ENCODE results near the gene COPG2. TPM values are rescaled to one million over a fixed set of nuclear protein-coding genes. Genes with fewer than 3 reads are reported as not detected.
"Not testable (repeated sequence)": the region's sequence is repeated elsewhere in the genome, so short reads cannot be mapped to it uniquely, and the experiment has no call there.

The COPG2 gene
- total and polyA plus RNA-seq, 2 experiments from 2014 or later = 7.0 to 35.1 TPM

DNA sequence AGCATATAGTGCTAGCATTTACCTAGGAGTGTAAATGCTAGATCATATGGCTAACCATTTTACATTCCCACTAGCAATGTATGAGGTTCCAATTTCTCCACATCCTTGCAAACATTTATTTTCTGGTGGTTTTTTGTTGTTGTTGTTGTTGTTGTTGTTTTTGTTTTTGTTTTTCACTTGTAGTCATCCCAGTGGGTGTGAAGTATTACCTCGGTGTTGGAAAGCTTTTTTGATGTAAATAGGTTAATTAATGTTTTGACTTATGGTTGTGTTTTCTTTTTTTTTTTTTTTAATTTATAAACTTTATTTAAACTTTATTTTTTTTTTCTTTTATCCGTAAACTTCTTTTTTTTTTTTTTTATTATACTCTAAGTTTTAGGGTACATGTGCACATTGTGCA is 33.1 kb upstream of the COPG2 start:
- Histone ChIP-seq H3K4me1 (ENCODE audit: low read depth) (no peaks in the 10 kb centered on the region), H3K9me3 (ENCODE audit: low read depth) (no peaks in the 10 kb centered on the region), H3K36me3 (no peaks in the 10 kb centered on the region), H3K4me3 (no peak overlapping the region), H3K27me3 (peaks cover 4% of the 10 kb centered on the region), H3K27ac (no peak overlapping the region)
- no peak for DNase-seq (ENCODE audit: low read depth in 1 of 2, low spot score in 1 of 2)
- TF ChIP-seq, protein P1, sequence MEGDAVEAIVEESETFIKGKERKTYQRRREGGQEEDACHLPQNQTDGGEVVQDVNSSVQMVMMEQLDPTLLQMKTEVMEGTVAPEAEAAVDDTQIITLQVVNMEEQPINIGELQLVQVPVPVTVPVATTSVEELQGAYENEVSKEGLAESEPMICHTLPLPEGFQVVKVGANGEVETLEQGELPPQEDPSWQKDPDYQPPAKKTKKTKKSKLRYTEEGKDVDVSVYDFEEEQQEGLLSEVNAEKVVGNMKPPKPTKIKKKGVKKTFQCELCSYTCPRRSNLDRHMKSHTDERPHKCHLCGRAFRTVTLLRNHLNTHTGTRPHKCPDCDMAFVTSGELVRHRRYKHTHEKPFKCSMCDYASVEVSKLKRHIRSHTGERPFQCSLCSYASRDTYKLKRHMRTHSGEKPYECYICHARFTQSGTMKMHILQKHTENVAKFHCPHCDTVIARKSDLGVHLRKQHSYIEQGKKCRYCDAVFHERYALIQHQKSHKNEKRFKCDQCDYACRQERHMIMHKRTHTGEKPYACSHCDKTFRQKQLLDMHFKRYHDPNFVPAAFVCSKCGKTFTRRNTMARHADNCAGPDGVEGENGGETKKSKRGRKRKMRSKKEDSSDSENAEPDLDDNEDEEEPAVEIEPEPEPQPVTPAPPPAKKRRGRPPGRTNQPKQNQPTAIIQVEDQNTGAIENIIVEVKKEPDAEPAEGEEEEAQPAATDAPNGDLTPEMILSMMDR (IDR thresholded peaks at IDR 0.05; ENCODE audit: low read depth, low read length) = no peak

- Histone ChIP-seq H3K4me3 (no peak overlapping the region), H3K27ac (no peak overlapping the region), H3K27me3 (peaks cover 4% of the 10 kb centered on the region), H3K36me3 (no peaks in the 10 kb centered on the region), H3K9me3 (ENCODE audit: low read depth) (no peaks in the 10 kb centered on the region), H3K4me1 (ENCODE audit: low read depth) (no peaks in the 10 kb centered on the region)
- TF ChIP-seq, protein P1 (IDR thresholded peaks at IDR 0.05; ENCODE audit: low read depth, low read length) = no peak
- DNase-seq (ENCODE audit: low read depth in 1 of 2, low spot score in 1 of 2) = no peak
Observed at GRCh38 chr7:130700760-130701159, 32.2 kb upstream of the COPG2 start.

DNA sequence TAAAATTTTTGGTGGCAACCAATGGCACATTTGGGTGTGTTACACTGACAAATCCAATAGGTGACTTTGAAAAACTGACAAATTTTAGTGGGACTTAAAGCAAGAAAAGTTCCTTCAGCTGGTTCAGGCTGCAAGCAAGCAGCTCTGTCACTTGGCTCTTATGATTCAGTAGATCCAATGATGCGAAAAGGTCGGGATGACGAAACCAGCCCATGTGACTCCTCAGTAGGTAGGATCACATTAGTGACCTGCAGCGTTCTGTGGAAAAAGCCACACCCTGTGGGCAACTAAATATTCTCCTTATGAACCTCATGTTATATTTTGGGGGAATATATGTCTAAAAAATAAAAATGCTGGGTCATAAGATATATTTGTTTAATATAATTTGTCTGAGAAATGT is 31.1 kb upstream of the COPG2 start:
- TF ChIP-seq, protein P1 (IDR thresholded peaks at IDR 0.05; ENCODE audit: low read depth, low read length) = no peak

DNA sequence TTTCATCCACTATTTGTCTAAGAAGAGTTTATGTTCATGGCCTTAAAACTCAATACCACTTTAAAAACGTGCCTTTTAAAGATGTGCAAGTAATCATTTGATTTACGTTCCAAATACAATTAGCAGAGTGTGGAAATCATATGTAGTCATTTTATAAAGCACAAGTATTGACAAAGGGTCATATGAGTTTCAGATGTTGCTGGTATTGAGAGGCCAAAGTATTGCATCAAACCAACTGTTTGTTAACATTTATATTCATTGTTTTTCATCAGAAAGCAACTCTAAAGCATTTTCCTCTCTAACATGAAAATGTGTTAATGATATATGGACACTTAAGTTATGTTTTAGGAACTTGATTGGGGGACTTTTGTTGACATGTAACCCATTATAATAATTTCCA is 29.3 kb upstream of the COPG2 start:
- Histone ChIP-seq H3K27me3 (peaks cover 4% of the 10 kb centered on the region), H3K4me3 (no peak overlapping the region), H3K36me3 (no peaks in the 10 kb centered on the region), H3K4me1 (ENCODE audit: low read depth) (no peaks in the 10 kb centered on the region), H3K9me3 (ENCODE audit: low read depth) (no peaks in the 10 kb centered on the region), H3K27ac (no peak overlapping the region)
- TF ChIP-seq, protein P1 (IDR thresholded peaks at IDR 0.05; ENCODE audit: low read depth, low read length) = no peak
- no peak for DNase-seq (ENCODE audit: low read depth in 1 of 2, low spot score in 1 of 2)

More for the DNA sequence above, 31.1 kb upstream of the COPG2 start:
- H3K9me3 ChIP-seq (ENCODE audit: low read depth) = no peaks in the 10 kb centered on the region
- H3K27me3 ChIP-seq = peaks cover 4% of the 10 kb centered on the region
- H3K4me3 ChIP-seq = no peak overlapping the region
- no peak for DNase-seq (ENCODE audit: low read depth in 1 of 2, low spot score in 1 of 2)
- H3K36me3 ChIP-seq = no peaks in the 10 kb centered on the region
- H3K27ac ChIP-seq = no peak overlapping the region
- H3K4me1 ChIP-seq (ENCODE audit: low read depth) = no peaks in the 10 kb centered on the region

- Histone ChIP-seq H3K27me3 (peaks cover 4% of the 10 kb centered on the region), H3K4me1 (ENCODE audit: low read depth) (no peaks in the 10 kb centered on the region), H3K4me3 (no peak overlapping the region), H3K9me3 (ENCODE audit: low read depth) (no peaks in the 10 kb centered on the region), H3K36me3 (no peaks in the 10 kb centered on the region), H3K27ac (no peak overlapping the region)
- peak; percentile 16 to 54 for DNase-seq (ENCODE audit: low read depth in 1 of 2, low spot score in 1 of 2)
- TF ChIP-seq, protein P1 (IDR thresholded peaks at IDR 0.05; ENCODE audit: low read depth, low read length) = peak; percentile 55
Observed at GRCh38 chr7:130695840-130696239, 27.3 kb upstream of the COPG2 start.

DNA sequence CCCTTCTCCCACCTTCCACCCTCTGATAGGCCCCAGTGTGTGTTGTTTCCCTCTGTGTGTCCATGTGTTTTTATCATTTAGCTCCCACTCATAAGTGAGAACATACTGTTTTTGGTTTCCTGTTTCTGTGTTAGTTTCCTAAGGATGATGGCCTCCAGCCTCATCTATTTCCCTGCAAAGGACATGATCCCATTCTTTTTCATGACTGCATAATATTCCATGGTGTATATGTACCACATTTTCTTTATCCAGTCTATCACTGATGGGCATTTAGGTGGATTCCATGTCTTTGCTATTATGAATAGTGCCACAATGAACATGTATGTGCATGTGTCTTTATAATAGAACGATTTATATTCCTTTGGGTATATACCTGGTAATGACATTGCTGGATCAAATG is 23.8 kb upstream of the COPG2 start:
- H3K4me1 ChIP-seq (ENCODE audit: low read depth); H3K9me3 ChIP-seq (ENCODE audit: low read depth); H3K4me3 ChIP-seq; H3K27ac ChIP-seq; DNase-seq (ENCODE audit: low read depth in 1 of 2, low spot score in 1 of 2); H3K27me3 ChIP-seq; H3K36me3 ChIP-seq: not testable (repeated sequence)
